GM12875 (cell line): ENCODE results near the gene LYRM4.

ENCODE experiments used
- H3K4me3 ChIP-seq: one replicate; pipeline ENCODE4 v1.5.1; 2011; ENCODE audit warnings: low read depth, low read length, control low read depth
- TF ChIP-seq, protein P1 (sequence below): IDR thresholded peaks from 2 replicates; pipeline ENCODE4 v1.5.1; 2011; ENCODE audit warnings: low read depth, mild to moderate bottlenecking, control low read depth, inconsistent platforms, low read length, moderate library complexity, borderline replicate concordance; ENCODE audit not compliant: insufficient read depth

The LYRM4 gene

GRCh38 chr6:5107341-5107740, 153.4 kb downstream of the LYRM4 start:
- H3K4me3 ChIP-seq, result no peak overlapping the region
- TF ChIP-seq, protein P1, sequence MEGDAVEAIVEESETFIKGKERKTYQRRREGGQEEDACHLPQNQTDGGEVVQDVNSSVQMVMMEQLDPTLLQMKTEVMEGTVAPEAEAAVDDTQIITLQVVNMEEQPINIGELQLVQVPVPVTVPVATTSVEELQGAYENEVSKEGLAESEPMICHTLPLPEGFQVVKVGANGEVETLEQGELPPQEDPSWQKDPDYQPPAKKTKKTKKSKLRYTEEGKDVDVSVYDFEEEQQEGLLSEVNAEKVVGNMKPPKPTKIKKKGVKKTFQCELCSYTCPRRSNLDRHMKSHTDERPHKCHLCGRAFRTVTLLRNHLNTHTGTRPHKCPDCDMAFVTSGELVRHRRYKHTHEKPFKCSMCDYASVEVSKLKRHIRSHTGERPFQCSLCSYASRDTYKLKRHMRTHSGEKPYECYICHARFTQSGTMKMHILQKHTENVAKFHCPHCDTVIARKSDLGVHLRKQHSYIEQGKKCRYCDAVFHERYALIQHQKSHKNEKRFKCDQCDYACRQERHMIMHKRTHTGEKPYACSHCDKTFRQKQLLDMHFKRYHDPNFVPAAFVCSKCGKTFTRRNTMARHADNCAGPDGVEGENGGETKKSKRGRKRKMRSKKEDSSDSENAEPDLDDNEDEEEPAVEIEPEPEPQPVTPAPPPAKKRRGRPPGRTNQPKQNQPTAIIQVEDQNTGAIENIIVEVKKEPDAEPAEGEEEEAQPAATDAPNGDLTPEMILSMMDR, result no peak

DNA sequence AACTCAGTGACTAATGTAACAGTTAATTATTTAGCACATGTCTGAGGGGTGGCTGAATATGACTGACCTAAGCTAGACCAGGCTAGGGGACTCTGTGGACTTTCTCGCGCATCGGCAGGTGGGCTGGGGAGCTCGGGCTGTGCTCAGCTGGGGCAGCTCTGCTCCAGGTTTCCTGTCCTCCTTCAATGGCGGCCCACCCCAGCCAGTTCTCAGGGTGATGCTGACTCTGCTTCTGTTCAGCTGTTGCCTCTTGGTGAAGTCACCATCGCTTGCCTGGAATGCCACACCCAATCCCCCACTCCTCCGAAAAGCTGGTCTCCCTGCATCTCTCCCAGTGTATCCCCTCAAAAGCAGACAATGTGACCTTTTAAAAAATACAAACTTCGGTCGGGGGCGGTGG, 155.6 kb downstream of the LYRM4 start:
- TF ChIP-seq, protein P1, result no peak
- H3K4me3 ChIP-seq, result no peak overlapping the region

- TF ChIP-seq, protein P1, result no peak
- no peak overlapping the region for H3K4me3 ChIP-seq
Observed at GRCh38 chr6:5104667-5105066, 156.1 kb downstream of the LYRM4 start.

DNA sequence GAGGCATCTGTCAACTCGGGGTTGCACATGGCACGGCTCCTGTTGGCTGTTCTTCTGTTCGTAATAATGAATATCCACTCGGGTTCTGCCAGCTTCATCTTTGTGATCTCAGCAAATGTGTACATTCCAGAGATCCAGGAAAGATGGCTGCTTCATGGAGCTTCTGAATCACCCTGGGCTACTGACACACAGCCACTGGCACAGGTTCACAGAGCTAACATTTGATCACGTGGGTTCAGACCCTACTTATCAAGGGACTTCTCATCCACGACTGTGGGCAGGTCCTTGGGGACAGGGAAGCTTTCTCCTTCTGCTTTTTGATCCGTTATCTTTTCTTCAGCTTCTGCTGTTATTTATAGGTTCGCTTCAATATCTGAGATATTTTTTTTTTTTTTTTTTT, 157.5 kb downstream of the LYRM4 start:
- no peak overlapping the region for H3K4me3 ChIP-seq
- TF ChIP-seq, protein P1, result no peak

- TF ChIP-seq, protein P1, result no peak
- no peak overlapping the region for H3K4me3 ChIP-seq
Observed at GRCh38 chr6:5102267-5102970, 158.3 kb downstream of the LYRM4 start.

DNA sequence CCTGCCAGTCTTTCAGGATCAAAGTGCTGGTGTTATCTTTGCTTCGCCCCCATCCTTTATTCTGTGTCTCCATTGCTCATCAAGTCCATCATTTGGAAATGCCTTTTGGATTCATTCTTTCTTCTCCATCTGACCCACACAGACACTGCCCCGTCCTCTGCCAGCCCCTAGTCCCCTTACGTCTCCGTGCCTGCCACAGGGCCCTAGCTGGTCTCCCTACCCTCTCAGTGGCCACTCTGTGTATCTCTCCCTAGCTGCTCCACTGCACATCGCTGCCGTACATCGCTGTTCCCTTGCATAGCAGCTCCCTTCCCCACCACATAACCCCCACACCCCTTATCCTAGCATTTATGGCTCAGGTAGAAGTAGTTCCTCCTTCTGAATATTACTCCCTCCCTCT, 159.9 kb downstream of the LYRM4 start:
- TF ChIP-seq, protein P1, result no peak
- H3K4me3 ChIP-seq, result no peak overlapping the region

DNA sequence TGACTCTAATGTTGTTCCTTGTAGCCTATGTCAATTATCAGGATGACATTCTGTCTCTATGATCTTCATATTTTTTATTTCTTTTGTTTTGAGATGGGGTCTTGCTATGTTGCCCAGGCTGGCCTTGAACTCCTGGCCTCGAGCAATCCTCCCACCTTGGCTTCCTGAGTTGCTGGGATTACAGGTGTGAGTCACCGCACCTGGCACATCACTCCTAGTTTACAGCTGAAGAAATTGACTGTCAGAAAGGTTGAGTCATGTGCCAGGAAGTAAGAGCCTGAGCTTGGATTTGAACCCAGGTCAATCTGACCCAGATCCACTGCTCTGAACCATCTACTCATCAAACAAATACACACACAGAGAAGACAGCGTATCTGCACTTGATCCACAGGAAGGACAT, 161.2 kb downstream of the LYRM4 start:
- H3K4me3 ChIP-seq, result no peak overlapping the region
- TF ChIP-seq, protein P1, result no peak
